HCT116 (cell line): ENCODE measurements around the gene CXADR. TPM values are rescaled to one million over a fixed set of nuclear protein-coding genes. Genes with fewer than 3 reads are reported as not detected.

Experiments
- ATAC-seq: fragments of 200-7000 bp; cut with Tn5 transposase; 2 replicates; pipeline ENCODE4 v1.9.1; 2020; ENCODE audit warnings: mild to moderate bottlenecking, moderate library complexity
- Bru-seq: library from RNA; stranded (reverse); fragments of 400-500 nt; gene quantifications from one replicate; lab custom pipeline; 2021; lab: Mats Ljungman, UMichigan
- BruChase-seq, 2 experiments: library from RNA; stranded (reverse); fragments of 400-500 nt; gene quantifications; one replicate each; lab custom pipeline; 2021; lab: Mats Ljungman, UMichigan
- BruUV-seq: library from RNA; stranded (reverse); fragments of 400-500 nt; replicated peaks from 2 replicates; lab custom pipeline; 2021; lab: Mats Ljungman, UMichigan
- CTCF ChIA-PET: fragments of 300-600 bp; sonication (Branson Sonifier 250); formaldehyde crosslinking; loops from one replicate; lab custom pipeline; 2021; ENCODE audit warnings: antibody characterized with exemption; lab: Charles Lee
- POLR2A ChIA-PET: fragments of 300-600, 350-600 bp; sonication (Branson Sonifier 250); formaldehyde crosslinking; loops from one replicate; lab custom pipeline; 2021; ENCODE audit warnings: antibody characterized with exemption; lab: Charles Lee
- RAD21 ChIA-PET, 2 experiments: fragments of 300-600 bp; sonication (Branson Sonifier 250); formaldehyde crosslinking; loops; one replicate each; lab custom pipeline; 2023; ENCODE audit warnings: low total read pairs in 2 of 2; ENCODE audit not compliant: uncharacterized antibody in 2 of 2, unreplicated experiment in 2 of 2, low non-redundant PET in 1 of 2; lab: Charles Lee
- DNase-seq: peaks from one replicate; pipeline ENCODE4 v3.0.0-alpha.2; 2010; ENCODE audit warnings: low read depth, low spot score
- H2AFZ ChIP-seq: fragments of 200-600 bp; shearing (Covaris generic), sonication (generic); 2 replicates; pipeline ENCODE4 v1.6.1; 2017; ENCODE audit warnings: low read depth, mixed run types, mixed read lengths, antibody characterized with exemption, low read length; ENCODE audit not compliant: poor library complexity, severe bottlenecking
- H3K27ac ChIP-seq: 2 replicates; pipeline ENCODE4 v1.5.1; 2012; ENCODE audit warnings: low read depth, low read length
- H3K27me3 ChIP-seq: fragments of 200-600 bp; sonication (generic); 2 replicates; pipeline ENCODE4 v1.6.1; 2016; ENCODE audit warnings: mixed run types, low read length, mixed read lengths; ENCODE audit not compliant: insufficient read depth
- H3K36me3 ChIP-seq, 2 experiments: fragments of 200-500 bp in 1 of 2; fragments of 200-600 bp in 1 of 2; sonication (Bioruptor generic) in 1 of 2; sonication (generic) in 1 of 2; 2 replicates each; pipeline versions ENCODE4 v1.5.1 to v1.6.1; 2014 to 2016; ENCODE audit warnings: low read length in 2 of 2, inconsistent platforms in 1 of 2, mixed read lengths in 1 of 2, mixed run types in 1 of 2; ENCODE audit not compliant: insufficient read depth in 2 of 2, control insufficient read depth in 1 of 2
- H3K4me1 ChIP-seq, 2 experiments: fragments of 200-600 bp in 1 of 2; sonication (generic) in 1 of 2; 2 replicates each; pipeline versions ENCODE4 v1.5.1 to v1.6.1; 2012 to 2017; ENCODE audit warnings: low read length in 2 of 2, inconsistent platforms in 1 of 2, mild to moderate bottlenecking in 1 of 2, mixed read lengths in 1 of 2, mixed run types in 1 of 2, moderate library complexity in 1 of 2; ENCODE audit not compliant: insufficient read depth in 2 of 2, control insufficient read depth in 1 of 2
- H3K4me2 ChIP-seq: fragments of 200-600 bp; sonication (generic); 2 replicates; pipeline ENCODE4 v1.6.1; 2017; ENCODE audit warnings: mixed run types, low read length, mixed read lengths
- H3K4me3 ChIP-seq, 2 experiments: fragments of 200-600 bp in 1 of 2; sonication (generic) in 1 of 2; replicated peaks in 1 of 2; 2 replicates each; pipeline ENCODE4 v1.5.1; 2011 to 2016; ENCODE audit warnings: low read length in 2 of 2, control low read depth in 1 of 2, low read depth in 1 of 2, mild to moderate bottlenecking in 1 of 2, mixed read lengths in 1 of 2, mixed run types in 1 of 2
- H3K79me2 ChIP-seq: fragments of 200-600 bp; sonication (generic); 2 replicates; pipeline ENCODE4 v1.6.1; 2017; ENCODE audit warnings: mild to moderate bottlenecking, mixed run types, low read length, moderate library complexity, mixed read lengths; ENCODE audit not compliant: insufficient read depth
- H3K9ac ChIP-seq: fragments of 200-600 bp; sonication (generic); 2 replicates; pipeline ENCODE4 v1.6.1; 2016; ENCODE audit warnings: low read length, mixed read lengths
- H3K9me2 ChIP-seq: fragments of 200-600 bp; sonication (generic), shearing (Covaris generic); 2 replicates; pipeline ENCODE4 v1.6.1; 2017; ENCODE audit warnings: mixed run types, mild to moderate bottlenecking, moderate library complexity; ENCODE audit not compliant: insufficient read depth
- H3K9me3 ChIP-seq, 2 experiments: fragments of 200-500 bp in 1 of 2; fragments of 200-600 bp in 1 of 2; sonication (Bioruptor generic) in 1 of 2; sonication (generic) in 1 of 2; 2 replicates each; pipeline ENCODE4 v1.6.1; 2014 to 2017; ENCODE audit warnings: low read length in 2 of 2, mixed read lengths in 2 of 2, inconsistent platforms in 1 of 2, low read depth in 1 of 2, mild to moderate bottlenecking in 1 of 2, mixed run types in 1 of 2, moderate library complexity in 1 of 2; ENCODE audit not compliant: control insufficient read depth in 1 of 2, insufficient read depth in 1 of 2
- H4K20me1 ChIP-seq: fragments of 200-600 bp; sonication (generic), shearing (Covaris generic); 2 replicates; pipeline ENCODE4 v1.6.1; 2017; ENCODE audit warnings: mixed run types, mild to moderate bottlenecking, moderate library complexity; ENCODE audit not compliant: insufficient read depth
- CTCF ChIP-seq, 3 experiments: fragments of 200-600 bp in 1 of 3; sonication (generic) in 1 of 3; IDR thresholded peaks in 2 of 3; conservative IDR thresholded peaks in 1 of 3; 2 replicates each; pipeline ENCODE4 v1.5.1; 2012 to 2017; ENCODE audit warnings: low read depth in 2 of 3, low read length in 2 of 3, antibody characterized with exemption in 1 of 3, borderline replicate concordance in 1 of 3, control low read depth in 1 of 3, mild to moderate bottlenecking in 1 of 3, mixed read lengths in 1 of 3, mixed run types in 1 of 3, moderate library complexity in 1 of 3; ENCODE audit not compliant: insufficient read depth in 1 of 3
- EGR1 ChIP-seq: IDR thresholded peaks from 2 replicates; pipeline ENCODE4 v1.6.1; 2012; ENCODE audit warnings: low read depth
- EZH2phosphoT487 ChIP-seq: fragments of 200-600 bp; IDR thresholded peaks from 2 replicates; pipeline ENCODE4 v1.6.1; 2018; ENCODE audit warnings: antibody characterized with exemption, borderline replicate concordance
- FOSL1 ChIP-seq: IDR thresholded peaks from 2 replicates; pipeline ENCODE4 v1.6.1; 2012; ENCODE audit warnings: low read depth
- POLR2A ChIP-seq: IDR thresholded peaks from 2 replicates; pipeline ENCODE4 v1.7.0; 2011; ENCODE audit warnings: borderline replicate concordance; ENCODE audit not compliant: insufficient read depth, insufficient read length; ENCODE audit errors: extremely low read depth
- POLR2AphosphoS5 ChIP-seq: IDR thresholded peaks from 2 replicates; pipeline ENCODE4 v1.6.1; 2011; ENCODE audit warnings: mild to moderate bottlenecking, low read depth, low read length, moderate library complexity
- YY1 ChIP-seq: IDR thresholded peaks from 2 replicates; pipeline ENCODE4 v1.6.1; 2011; ENCODE audit warnings: low read length, low read depth, moderate library complexity, mild to moderate bottlenecking; ENCODE audit not compliant: insufficient replicate concordance; ENCODE audit errors: extremely low read depth
- ZNF274 ChIP-seq: fragments of 200-500 bp; sonication (Bioruptor generic); IDR thresholded peaks from 2 replicates; pipeline ENCODE4 v1.6.1; 2014; ENCODE audit warnings: mild to moderate bottlenecking, low read depth, low read length, inconsistent platforms
- intact Hi-C: fragments of 100-400 bp; cut with micrococcal nuclease; formaldehyde crosslinking; loops from 2 replicates; pipeline ENCODE4 v1.10.0; 2022
- long read RNA-seq: library from polyadenylated mRNA; unstranded; transcript quantifications from one replicate; pipeline ENCODE4 v2.0.0, GENCODE V29; 2021; ENCODE audit not compliant: unreplicated experiment
- polyA plus RNA-seq: library from polyadenylated mRNA; unstranded; fragments of >200 nt; gene quantifications from 2 replicates; pipeline ENCODE4 v1.2.1, GENCODE V29; 2012; ENCODE audit warnings: missing spikeins
- total RNA-seq: library from RNA; stranded (reverse); gene quantifications from one replicate; pipeline ENCODE4 v1.2.1, GENCODE V29; 2021; ENCODE audit not compliant: unreplicated experiment
- TF ChIP-seq, protein P1 (sequence below): IDR thresholded peaks from 2 replicates; pipeline ENCODE4 v1.6.1; 2012

The CXADR gene
- total RNA-seq (21.6 TPM), Bru-seq, nascent RNA (percentile 64 among the genes with signal in this experiment), BruChase-seq, experiment 1, labeled RNA remaining after a 6-hour chase (percentile 79 among the genes with signal in this experiment), BruChase-seq, experiment 2, labeled RNA remaining after a 2-hour chase (percentile 63 among the genes with signal in this experiment)
- polyA plus RNA-seq = 10.3 and 10.8 TPM in 2 replicates
- long read RNA-seq, full-length matches to known transcripts = 75 of 95 reads
- long read RNA-seq, partial matches to known transcripts = 7 of 95 reads
- long read RNA-seq, other reads (novel, unspliced or antisense) = 13 of 95 reads

DNA sequence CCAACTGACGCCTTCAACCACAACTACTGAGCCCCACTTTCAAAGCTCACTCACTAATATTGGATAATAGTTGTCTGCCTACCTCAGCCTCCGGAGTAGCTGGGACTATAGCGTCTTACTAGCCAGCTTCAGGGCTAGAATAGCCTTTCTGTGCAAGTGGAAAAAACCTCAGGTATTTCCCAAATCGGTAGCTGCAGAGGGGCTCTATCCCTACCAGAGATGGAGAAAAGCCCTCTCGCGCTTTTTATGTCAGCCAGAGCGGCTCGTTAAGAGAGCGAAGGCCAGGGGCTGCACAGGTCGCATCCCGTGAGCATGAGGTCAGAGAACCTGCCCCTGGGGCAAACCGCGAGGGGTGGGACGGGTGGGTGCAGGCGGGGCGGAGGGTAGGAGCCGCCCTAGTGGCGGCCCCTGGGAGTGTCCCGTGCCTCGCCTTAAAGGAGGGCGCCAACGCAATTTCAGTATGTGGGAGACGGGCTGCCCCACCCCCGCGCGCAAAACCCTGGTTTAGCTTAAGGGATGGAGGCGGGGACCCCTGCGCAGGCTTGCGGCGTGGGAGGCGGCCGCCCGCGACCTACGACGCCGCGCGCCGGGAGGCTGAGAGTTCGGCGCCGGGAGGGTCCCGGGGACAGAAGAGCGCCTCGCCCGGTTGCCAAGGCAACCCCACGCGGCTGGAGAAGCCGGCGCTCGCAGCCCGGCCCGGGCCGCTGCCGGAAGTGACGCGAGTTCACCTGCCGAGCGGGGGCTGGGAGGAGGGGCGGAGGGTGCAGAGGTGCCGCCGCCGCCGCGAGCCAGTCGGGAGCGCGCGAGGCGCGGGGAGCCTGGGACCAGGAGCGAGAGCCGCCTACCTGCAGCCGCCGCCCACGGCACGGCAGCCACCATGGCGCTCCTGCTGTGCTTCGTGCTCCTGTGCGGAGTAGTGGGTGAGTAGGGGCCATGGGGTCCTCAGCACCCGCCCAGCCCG lies at the start of gene CXADR:
Gene CXADR, plus strand, starts transcription at position 791 of the 961 bp plus-strand sequence. Its CDS starts 87 bp downstream, at position 878.
- Histone ChIP-seq H3K27ac (peak within 1 kb of the TSS; percentile 72), H3K9me3 (no peaks in the 10 kb centered on the region), H3K9ac (peak within 1 kb of the TSS; percentile 62), H3K4me3 (peak within 1 kb of the TSS; percentile 73 to 78), H3K79me2 (peaks cover 29% of the 10 kb centered on the region; the same call in 1 of the 2 replicates), H3K9me2 (no peaks in the 10 kb centered on the region), H3K4me1 (peaks cover 14 to 29% of the 10 kb centered on the region in 2 experiments), H4K20me1 (no peaks in the 10 kb centered on the region), H3K27me3 (peaks cover 4% of the 10 kb centered on the region; the same call in 1 of the 2 replicates), H3K36me3 (no peaks in the 10 kb centered on the region), H3K4me2 (peak within 1 kb of the TSS; percentile 97), H2AFZ (peak within 1 kb of the TSS; percentile 91)
- RAD21 ChIA-PET = no interaction called here
- POLR2A ChIA-PET = interaction anchor here (1.1 kb wide), 1 partner anchor 20 kb away, joined by 3 read pairs; no protein-coding TSS in a partner anchor
- ATAC-seq (peak; percentile 89), DNase-seq (peak; percentile 71)
- intact Hi-C loops = loop anchor here (1.0 to 5.0 kb wide), 2 partner anchors 58 to 100 kb away; partner anchors contain the start of gene BTG3
- CTCF ChIA-PET = interaction anchor here (0.6 to 1.5 kb wide), 8 partner anchors 10 to 365 kb away, joined by 3 to 11 read pairs (median 4); no protein-coding TSS in a partner anchor
- no TSS peak for BruUV-seq
- TF ChIP-seq, protein P1, sequence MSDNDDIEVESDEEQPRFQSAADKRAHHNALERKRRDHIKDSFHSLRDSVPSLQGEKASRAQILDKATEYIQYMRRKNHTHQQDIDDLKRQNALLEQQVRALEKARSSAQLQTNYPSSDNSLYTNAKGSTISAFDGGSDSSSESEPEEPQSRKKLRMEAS = 0 out of 2 replicates have a peak, but pooled peaks have one; percentile 20
- TF ChIP-seq POLR2A (peak; percentile 55), EZH2phosphoT487 (no peak), EGR1 (peak; percentile 52; the same call in 1 of the 2 replicates), YY1 (peak; percentile 14), POLR2AphosphoS5 (peak; percentile 71), FOSL1 (no peak), ZNF274 (no peak), CTCF (IDR thresholded peaks at IDR 0.05 in 2 of 3, conservative IDR thresholded peaks at IDR 0.05 in 1 of 3; ENCODE audit: borderline replicate concordance in 1 of 3, insufficient read depth in 1 of 3, low read depth in 2 of 3, low read length in 2 of 3) (peak in 2 of 3 experiments; percentile 41 to 62; a peak in 4 of 6 replicates)
